Panc1 (cell line): ENCODE measurements around the gene GMDS. TPM values are rescaled to one million over a fixed set of nuclear protein-coding genes. Genes with fewer than 3 reads are reported as not detected.

Experiments
- ATAC-seq: fragments of 200-7000 bp; cut with Tn5 transposase; 2 replicates; pipeline ENCODE4 v1.9.1; 2020; ENCODE audit warnings: mild to moderate bottlenecking, moderate library complexity
- BruUV-seq: library from RNA; stranded (reverse); fragments of 400-500 nt; replicated peaks from 2 replicates; lab custom pipeline; 2021; lab: Mats Ljungman, UMichigan
- CTCF ChIA-PET: fragments of 300-600 bp; sonication (Branson Sonifier 250); formaldehyde crosslinking; loops from one replicate; lab custom pipeline; 2022; ENCODE audit warnings: antibody characterized with exemption; lab: Charles Lee
- POLR2A ChIA-PET: fragments of 300-600 bp; sonication (Branson Sonifier 250); formaldehyde crosslinking; loops from one replicate; lab custom pipeline; 2022; ENCODE audit warnings: antibody characterized with exemption; lab: Charles Lee
- DNase-seq: peaks from one replicate; pipeline ENCODE4 v3.0.0-alpha.2; 2010; ENCODE audit warnings: low read depth, low spot score
- H3K27ac ChIP-seq: 2 replicates; pipeline ENCODE4 v1.5.1; 2011; ENCODE audit warnings: mild to moderate bottlenecking, low read length, inconsistent platforms
- H3K27me3 ChIP-seq: fragments of 200-500 bp; sonication (Bioruptor generic); 2 replicates; pipeline ENCODE4 v1.6.0; 2014; ENCODE audit warnings: low read length, inconsistent platforms; ENCODE audit not compliant: control insufficient read depth, insufficient read depth
- H3K36me3 ChIP-seq: fragments of 200-500 bp; sonication (Bioruptor generic); 2 replicates; pipeline ENCODE4 v1.5.1; 2014; ENCODE audit warnings: inconsistent platforms, mild to moderate bottlenecking, low read length, moderate library complexity; ENCODE audit not compliant: control insufficient read depth, insufficient read depth
- H3K4me1 ChIP-seq: 2 replicates; pipeline ENCODE4 v1.5.1; 2011; ENCODE audit warnings: inconsistent platforms, mild to moderate bottlenecking, low read length, moderate library complexity; ENCODE audit not compliant: control insufficient read depth, insufficient read depth
- H3K4me3 ChIP-seq, 2 experiments: 2 replicates each; pipeline ENCODE4 v1.5.1; 2011 to 2012; ENCODE audit warnings: low read depth in 2 of 2, low read length in 2 of 2, mild to moderate bottlenecking in 2 of 2, inconsistent platforms in 1 of 2, moderate library complexity in 1 of 2
- H3K9me3 ChIP-seq: fragments of 200-500 bp; sonication (Bioruptor generic); 2 replicates; pipeline ENCODE4 v1.5.1; 2014; ENCODE audit warnings: low read depth, mild to moderate bottlenecking, inconsistent platforms, low read length, moderate library complexity; ENCODE audit not compliant: control insufficient read depth, insufficient read depth
- CTCF ChIP-seq: fragments of 450-650 bp; IDR thresholded peaks from 2 replicates; pipeline ENCODE4 v1.5.1; 2017; ENCODE audit warnings: mild to moderate bottlenecking
- POLR2AphosphoS5 ChIP-seq: IDR thresholded peaks from 2 replicates; pipeline ENCODE4 v1.6.1; 2012; ENCODE audit warnings: mild to moderate bottlenecking, low read depth, low read length, moderate library complexity
- REST ChIP-seq, 2 experiments: IDR thresholded peaks; 2 replicates each; pipeline ENCODE4 v1.6.1; 2011 to 2012; ENCODE audit warnings: low read depth in 2 of 2, control low read depth in 1 of 2, low read length in 1 of 2, mild to moderate bottlenecking in 1 of 2, moderate library complexity in 1 of 2; ENCODE audit not compliant: insufficient read depth in 1 of 2
- SIN3A ChIP-seq: IDR thresholded peaks from 2 replicates; pipeline ENCODE4 v1.6.1; 2012; ENCODE audit warnings: low read depth, mild to moderate bottlenecking, low read length, moderate library complexity, borderline replicate concordance; ENCODE audit not compliant: insufficient read depth
- TCF7L2 ChIP-seq: IDR thresholded peaks from 2 replicates; pipeline ENCODE4 v1.6.1; 2011; ENCODE audit warnings: mild to moderate bottlenecking, low read depth, low read length, inconsistent platforms
- in situ Hi-C: cut with HindIII; loops from 2 replicates; pipeline ENCODE4 v1.10.0; 2016; ENCODE audit warnings: low sequenced_read_pairs, low pct_unique_long_range_greater_than_20kb
- intact Hi-C: fragments of 100-400 bp; cut with micrococcal nuclease; formaldehyde crosslinking; loops from one replicate; pipeline ENCODE4 v1.10.0; 2022; ENCODE audit not compliant: unreplicated experiment
- total RNA-seq: library from RNA; stranded (reverse); gene quantifications from one replicate; pipeline ENCODE4 v1.2.1, GENCODE V29; 2021; ENCODE audit not compliant: unreplicated experiment

The GMDS gene
- total RNA-seq, 1 experiment from 2014 or later, result 9.8 TPM

- CTCF ChIA-PET, result no interaction called here
- H3K4me1 ChIP-seq, result no peaks in the 10 kb centered on the region
- TF ChIP-seq CTCF, result no peak
- TF ChIP-seq POLR2AphosphoS5, result no peak
- TF ChIP-seq TCF7L2, result no peak
- no peak for TF ChIP-seq SIN3A
- no peak for TF ChIP-seq REST (IDR thresholded peaks at IDR 0.05; ENCODE audit: insufficient read depth in 1 of 2, low read depth in 2 of 2, low read length in 1 of 2)
- POLR2A ChIA-PET, result no interaction called here
- DNase-seq (no peak), ATAC-seq (no peak)
- H3K27ac ChIP-seq, result no peak overlapping the region
- in situ Hi-C loops, result no loop called here
- H3K4me3 ChIP-seq, result no peak overlapping the region
- H3K9me3 ChIP-seq, result no peaks in the 10 kb centered on the region
- no peaks in the 10 kb centered on the region for H3K27me3 ChIP-seq
- intact Hi-C loops, result no loop called here
- no TSS peak for BruUV-seq
- no peaks in the 10 kb centered on the region for H3K36me3 ChIP-seq
These were observed 297.5 kb downstream of the GMDS start for GRCh38 chr6:1947922-1948321.

- BruUV-seq, result no TSS peak
- ATAC-seq (no peak), DNase-seq (no peak)
- no peak overlapping the region for H3K4me3 ChIP-seq
- POLR2A ChIA-PET, result no interaction called here
- no peak overlapping the region for H3K27ac ChIP-seq
- H3K9me3 ChIP-seq, result no peaks in the 10 kb centered on the region
- H3K4me1 ChIP-seq, result no peaks in the 10 kb centered on the region
- intact Hi-C loops (no loop called here), in situ Hi-C loops (no loop called here)
- CTCF ChIA-PET, result no interaction called here
- H3K27me3 ChIP-seq, result no peaks in the 10 kb centered on the region
- TF ChIP-seq POLR2AphosphoS5 (no peak), TCF7L2 (no peak), SIN3A (no peak), REST (IDR thresholded peaks at IDR 0.05; ENCODE audit: insufficient read depth in 1 of 2, low read depth in 2 of 2, low read length in 1 of 2) (no peak), CTCF (no peak)
- no peaks in the 10 kb centered on the region for H3K36me3 ChIP-seq
These were observed 298.8 kb downstream of the GMDS start for GRCh38 chr6:1946583-1946982.
